Inferior parietal cortex (tissue), 1 donor: ENCODE results near the gene CSF2.
A peak's percentile ranks its signal among the peaks of the same experiment; 100 is the strongest.
"Not testable (repeated sequence)": the region's sequence is repeated elsewhere in the genome, so short reads cannot be mapped to it uniquely, and the experiment has no call there.

Experiments used
- DNase-seq: peaks from one replicate; pipeline ENCODE4 v3.0.0-alpha.2; 2016; ENCODE audit errors: extremely low spot score

CSF2 gene

DNA sequence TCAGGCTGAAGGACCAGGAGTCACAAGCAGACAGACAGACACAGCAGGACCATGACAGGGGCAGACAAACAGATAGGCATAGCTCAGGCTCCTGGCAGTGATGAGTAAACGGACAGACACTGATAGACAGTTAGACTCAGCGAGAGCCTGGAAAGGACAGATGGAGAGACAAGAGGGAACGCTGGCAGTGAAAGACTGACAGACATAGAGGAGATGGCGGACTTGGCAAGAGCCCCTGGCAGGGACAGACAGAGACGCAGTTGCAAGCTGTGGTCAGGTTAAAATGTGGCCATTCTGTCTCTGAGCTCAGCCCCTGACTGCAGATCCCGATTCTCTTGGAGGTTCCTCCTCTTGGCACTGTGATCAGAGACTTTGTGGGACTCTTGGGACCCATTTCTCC, 13.6 kb downstream of the CSF2 start:
- no peak for DNase-seq

DNA sequence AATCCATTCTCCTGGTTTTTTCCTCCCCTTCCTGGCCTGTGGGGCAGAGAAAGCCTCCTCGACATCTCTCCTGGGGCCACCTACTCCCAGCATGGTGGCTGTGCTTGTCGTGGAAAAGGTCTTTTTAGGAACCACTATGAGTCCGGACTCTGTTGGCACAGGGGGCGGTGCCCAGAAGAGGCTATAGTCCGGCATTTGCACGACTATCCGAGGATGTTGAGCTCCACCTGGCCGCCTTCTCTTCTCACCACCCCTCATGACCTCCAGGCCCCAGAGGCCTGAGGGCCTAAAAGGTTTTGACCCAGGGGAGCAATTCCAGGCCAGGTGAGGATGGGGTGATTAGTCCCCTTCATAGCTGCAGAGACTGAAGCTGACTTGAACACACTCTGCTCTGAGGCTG, 14.1 kb downstream of the CSF2 start:
- no peak for DNase-seq

DNA sequence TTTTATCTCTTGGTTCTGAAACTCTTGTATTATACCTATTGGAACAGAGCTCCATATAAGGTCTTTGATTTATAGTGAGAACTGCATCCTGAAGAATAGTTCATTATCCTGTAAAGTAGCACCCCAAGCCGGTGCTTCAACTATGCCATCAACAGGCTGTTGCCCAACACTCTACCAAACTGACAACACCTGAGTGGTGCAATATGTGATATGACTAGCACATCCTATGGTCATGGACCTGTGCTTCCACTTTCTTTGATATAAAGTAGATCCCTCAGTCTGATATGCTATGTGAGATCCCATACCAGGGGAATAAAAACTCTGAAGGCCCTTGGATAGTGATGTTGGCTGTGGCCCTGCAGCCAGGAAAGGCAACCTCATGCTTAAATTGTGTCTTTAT, 15.8 kb downstream of the CSF2 start:
- no peak for DNase-seq

DNA sequence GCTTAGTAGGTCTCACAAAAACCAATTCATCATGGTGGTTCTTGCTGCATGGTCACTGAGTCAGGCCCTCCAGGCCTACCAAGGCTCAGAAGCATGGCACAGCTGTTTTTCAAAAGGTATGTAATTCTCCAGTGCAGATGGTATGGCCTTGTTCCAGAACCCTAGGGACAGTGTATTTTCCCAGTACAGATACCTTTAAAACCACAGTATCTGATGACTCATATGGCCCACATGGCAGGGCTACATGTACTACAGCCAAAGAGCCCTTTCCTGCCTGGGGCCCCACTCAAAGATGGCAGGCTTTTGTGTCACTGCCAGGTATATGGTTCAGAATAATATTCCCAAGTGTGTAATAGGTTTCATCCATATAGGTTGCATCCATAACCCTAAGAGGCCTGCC, 16.5 kb downstream of the CSF2 start:
- no peak for DNase-seq

DNA sequence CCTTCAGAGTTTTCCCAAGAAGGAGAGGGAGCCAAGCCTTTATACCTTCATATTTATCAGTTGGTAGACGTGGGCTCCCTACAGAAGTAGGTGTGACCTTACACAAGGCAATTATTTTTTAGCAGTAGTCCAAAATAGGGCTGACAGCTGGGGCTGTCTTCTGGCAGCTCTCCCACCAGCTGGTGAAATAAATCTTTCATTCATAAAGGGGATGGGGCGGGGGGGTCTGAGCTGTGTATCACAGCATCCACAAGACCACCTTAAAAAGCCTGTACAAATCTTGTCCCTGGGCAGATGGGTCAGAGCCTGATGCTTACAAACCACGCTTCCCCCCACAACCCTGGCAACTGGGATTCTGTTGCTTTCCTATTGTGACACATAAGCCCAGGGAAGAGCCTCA, 19.7 kb downstream of the CSF2 start:
- DNase-seq: no peak

DNA sequence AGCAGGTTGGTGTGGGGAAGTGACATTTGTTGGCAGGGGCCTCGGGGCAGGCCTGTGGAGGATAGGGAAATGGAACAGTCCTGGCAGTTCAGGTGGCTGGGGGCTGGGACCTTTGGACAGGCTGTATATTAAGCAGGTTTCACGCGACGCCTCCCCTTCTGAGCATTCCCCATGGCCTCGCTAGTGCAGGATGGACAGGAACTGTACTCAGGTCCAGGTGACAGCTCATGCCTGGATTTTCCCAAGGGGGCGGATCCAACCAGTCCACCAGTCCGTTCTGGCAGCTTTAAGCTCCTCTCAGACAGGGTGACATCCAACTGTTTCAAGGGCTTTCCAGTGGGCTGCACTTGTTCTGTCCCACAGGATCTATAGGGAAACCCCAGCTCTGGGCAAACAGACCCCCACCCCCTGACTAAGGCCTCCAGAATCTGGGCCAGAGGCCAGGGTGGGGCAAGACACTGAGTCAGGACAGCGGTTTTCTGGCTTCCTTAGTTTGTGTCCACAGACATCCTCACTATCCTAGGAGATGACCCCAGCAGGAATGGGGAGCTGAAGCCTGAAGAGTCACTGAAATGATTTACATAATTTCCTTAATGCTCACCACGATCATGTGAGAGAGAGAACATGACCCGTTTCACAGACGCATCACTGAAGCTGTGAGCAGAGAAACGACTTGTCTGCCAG, 20.9 kb downstream of the CSF2 start:
- no peak for DNase-seq

DNA sequence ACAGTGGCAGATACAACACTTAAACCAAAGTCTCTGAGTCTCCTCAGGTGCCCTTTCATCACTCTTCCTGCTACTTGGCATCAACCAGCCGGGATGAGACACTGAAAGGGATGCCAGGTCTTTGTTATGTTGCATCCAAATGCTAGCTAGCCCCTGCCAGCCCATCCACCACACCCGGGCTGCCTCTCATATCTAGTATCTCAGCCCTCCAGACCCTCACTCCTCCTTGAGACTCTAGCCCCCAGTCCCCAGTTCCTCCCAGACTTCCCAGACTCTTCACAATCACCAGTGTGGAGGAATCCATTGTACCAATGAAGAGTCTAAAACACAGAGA, 21.5 kb downstream of the CSF2 start:
- no peak for DNase-seq

DNA sequence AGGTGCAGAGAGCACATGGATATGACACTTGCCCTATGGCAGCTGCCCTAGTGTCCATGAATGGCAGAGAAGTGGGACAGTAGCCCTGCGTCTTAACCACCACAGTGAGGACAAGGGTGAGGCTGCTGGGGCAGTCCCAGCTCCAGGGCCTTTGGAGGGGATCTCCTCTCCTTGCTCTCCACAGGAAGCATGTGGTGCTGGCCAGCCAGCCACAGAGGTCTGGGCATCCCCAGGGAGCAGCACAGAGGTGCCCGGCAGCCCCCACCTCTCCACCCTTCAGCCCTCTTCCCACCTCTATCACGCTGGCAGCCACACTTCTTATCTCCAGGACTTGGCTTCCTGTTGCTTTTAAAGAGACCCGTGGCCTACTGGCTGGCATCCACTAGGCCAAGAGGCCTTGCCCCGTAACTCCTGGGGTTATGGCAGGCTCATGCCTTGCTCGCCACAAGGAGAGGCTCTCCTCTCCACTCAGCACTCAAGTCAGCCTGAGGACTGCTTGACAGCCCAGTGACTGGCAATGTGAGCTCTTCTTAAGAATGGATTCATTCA, 21.9 kb downstream of the CSF2 start:
- DNase-seq: no peak

DNA sequence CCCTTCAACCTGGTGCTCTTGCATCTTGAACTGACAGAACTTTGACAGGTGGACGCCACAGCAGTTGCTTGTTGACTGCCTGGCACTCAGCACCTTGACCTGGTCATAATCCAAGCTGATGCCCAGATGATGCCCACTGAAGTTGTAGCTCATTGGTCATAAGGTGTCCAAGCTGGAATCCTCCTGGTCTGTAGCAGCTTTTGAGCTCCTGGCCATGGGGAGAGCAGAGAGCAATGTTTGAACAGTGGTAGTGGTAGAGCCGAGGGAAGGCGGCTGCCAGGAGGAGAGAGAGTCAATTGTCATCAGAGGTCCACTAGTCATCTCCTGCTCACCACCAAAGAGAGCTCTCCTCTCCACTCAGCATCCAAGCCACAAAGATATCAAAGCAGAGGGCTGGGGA, 23.3 kb downstream of the CSF2 start:
- DNase-seq: no peak

DNA sequence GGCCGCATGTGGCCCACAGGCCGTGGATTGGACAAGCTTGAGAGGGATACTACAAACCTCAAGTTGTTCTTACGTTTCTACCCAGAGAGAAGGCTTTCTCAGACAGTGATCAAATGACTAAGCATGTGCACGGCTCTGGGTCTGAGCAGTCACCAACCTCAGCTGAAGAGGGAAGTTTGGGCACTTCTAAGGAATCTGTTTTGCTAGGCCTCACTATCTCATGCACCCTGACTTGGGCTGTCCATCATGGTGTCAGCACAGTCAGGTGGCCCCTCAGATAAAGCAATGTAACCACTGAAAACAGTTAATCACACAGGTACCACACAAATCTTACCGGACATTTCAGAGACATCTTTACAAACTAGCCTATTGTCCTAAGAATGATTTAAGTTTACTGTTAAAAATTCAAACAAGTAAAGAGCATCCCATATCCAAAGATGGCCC, 24.6 kb downstream of the CSF2 start:
- DNase-seq: peak; percentile 25

DNA sequence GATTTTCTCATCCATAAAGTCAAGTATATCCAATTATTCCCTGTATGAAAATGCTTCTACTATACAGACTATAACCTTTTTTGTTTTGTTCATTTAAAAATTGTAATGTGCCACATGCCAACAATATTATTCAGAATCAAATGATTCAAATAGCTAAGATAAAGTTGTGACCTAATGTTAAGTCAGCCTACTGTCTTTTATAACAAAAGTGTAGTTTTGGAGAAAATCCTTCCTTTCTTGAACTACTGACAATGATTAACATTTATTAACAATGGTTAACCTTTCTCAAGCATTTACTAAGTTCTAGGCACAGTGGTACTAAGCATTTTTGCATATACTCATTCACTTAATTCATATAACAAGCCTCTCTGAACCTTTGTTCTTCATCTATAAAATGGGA, 25.0 kb downstream of the CSF2 start:
- DNase-seq: no peak

DNA sequence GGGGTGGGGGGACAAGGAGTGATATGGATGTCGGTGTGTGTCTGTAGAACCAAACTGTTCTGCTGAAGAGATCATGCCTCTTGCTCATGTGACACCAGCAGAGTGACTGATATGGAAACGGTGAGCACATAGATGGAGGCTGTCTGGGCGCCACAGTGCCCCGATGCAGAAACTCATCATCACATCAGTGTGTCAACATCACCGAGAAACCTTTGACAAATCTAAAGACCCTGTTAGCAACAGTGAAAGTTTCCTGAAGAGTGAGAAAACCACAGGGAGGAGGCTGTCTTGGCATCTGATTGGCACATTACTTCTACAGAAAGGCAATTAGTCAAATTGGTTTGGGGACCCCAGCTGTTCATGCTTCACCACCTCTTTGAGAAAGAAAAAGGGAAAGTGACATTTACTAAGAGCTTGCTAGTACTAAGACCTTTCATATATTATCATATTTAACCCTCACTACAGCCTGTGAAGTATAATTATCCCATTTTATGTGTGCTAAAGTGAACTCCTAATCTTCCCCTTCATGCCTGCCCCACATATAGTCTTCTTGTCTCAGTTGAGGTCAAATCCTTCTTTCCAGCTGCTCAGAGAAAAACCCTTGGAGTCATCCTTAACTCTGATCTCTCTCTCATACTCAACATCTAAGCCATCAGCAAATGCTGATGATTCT, 25.6 kb downstream of the CSF2 start:
- no peak for DNase-seq

DNA sequence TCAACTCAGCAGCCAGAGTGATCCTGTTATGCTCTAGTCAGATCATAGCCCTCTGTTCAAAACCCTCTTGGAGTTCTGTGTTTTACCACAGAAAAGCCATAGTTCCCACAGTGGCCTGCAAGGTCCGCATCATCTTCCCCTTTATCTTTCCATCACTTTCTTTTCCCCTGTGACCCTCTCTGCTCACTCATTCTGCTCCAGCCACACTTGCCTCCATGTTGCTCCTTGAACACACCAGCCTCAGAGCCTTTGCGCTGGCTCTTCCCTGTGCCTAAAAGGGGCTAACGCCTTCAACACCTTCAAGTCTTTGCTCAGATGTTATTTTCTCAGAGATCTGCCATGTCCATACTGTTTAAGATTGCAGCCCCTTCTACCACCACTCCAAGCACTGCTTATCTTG, 26.3 kb downstream of the CSF2 start:
- DNase-seq: no peak

DNA sequence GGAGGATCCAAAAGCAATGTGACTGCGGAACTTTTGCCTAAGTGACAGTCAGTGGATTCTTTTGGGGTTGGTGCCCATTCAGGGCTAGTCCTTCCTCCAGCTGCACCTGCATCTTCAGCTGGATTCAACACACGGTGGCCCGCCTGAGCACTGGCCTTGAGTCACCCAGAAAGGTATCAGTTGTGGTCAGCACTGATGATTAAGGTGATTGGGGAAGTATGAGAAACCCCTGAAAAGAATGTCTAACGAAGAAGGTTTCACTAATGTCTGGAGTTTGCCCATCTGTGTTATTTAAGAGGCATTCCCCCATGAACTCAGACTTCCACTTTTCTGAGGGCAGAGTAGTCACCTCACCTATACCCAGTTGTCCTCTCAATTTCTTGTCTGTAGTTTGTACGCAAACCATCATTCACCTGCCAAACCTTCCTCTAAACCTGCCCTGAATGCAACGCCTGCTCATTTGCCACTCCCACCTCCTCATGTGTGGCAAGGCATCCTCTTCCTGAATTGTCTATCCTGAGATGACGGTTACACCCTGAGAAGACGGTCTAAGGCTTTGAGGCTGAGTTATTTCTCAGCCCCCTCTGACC, 27.2 kb downstream of the CSF2 start:
- no peak for DNase-seq

DNA sequence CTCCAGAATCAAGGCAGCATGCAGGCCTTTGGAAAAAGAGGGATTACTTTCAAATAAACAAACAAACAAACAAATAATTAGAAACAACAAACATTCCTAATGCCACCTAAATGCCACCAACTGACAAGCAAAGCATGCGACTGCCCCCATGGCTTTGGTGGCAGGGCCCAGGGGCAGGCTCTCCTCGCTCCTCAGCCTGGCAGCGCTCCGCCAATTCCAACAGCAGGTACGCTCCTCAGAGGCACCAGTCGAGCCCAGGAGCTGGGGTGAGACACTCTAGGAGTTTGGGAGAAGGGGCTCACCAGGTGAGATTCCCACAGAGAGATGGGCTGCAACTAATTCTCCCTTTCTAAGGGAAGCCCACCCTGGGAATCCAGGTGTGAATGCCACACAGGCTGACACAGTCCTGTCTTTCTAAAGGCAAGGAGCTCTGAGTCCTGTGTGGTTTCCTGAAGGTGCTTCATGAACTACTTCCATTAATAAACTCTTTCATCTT, 27.8 kb downstream of the CSF2 start:
- DNase-seq: no peak

DNA sequence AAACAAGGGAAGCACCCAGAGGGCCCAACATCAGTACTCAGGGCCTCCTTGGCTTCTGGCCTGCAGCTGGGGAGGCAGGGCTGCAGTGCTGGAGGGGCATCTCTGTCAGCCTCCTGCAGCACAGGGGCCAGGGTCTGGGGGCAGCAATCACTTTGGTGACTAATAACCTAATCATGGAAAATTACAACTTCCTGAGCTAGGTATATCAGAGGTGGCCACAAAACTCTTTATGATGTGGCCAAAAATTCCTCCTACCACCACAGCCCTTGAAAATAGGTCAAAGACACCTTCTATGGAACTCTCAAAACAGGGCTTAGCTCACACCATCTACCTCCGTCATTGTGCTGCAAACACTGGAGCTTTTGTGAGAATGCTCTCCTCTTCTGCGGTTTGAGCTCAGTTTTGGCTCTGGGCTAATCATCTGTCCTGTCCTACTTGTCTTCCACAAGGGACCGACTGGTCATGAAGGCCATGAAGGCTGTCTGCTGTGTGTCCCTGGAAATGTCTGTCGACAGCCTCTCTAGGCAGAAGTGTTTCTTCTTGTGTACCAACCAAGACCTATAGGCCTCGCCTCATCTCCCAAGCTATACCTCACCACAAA, 28.6 kb downstream of the CSF2 start:
- DNase-seq: no peak

DNA sequence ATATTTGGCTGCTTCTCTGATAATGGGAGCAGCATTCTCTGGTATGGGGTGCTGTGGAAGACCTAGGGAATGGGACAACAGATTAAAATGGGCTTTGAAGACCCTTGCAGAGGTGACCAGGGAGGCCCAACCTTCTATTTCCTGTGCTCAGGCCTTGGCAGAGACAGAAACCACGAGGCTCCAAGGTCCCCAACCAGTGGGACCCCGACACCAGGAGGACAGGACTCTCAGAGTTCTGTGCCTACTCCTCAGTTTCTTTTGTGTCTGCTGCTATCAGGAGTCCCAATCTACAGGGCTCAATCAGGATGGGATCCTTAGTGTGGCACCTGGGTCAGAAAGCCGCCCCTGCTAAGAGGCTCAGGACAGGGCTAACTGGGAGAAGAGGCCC, 29.3 kb downstream of the CSF2 start:
- DNase-seq: no peak

DNA sequence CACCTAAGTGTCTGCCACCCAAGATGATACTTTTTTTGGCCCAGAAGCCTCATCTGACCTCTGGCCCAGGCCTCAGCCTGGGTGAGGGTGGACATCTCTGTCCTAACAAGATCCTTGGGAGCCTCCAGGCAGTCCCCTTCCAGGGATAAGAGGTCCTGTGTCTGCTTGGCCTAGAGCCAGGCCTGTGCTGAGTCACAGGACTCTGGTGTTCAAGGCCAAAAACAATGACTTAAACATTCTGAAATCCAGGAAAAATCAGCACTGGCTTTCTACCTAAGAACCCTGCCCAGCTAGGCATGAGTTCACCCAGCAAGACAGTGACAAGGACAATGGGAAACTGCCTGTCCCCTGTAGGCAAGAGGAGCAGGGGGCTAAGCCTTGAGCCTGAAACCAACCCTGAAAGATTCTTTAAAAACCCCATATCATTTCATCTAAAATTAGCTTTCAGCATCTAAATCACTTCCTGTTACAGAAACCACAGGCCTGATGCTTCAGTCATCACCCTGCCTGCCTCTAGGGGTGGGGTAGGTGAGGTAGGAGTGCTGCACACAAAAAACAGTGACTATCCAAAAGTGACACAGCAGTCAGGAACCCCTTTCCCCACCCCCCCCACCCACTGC, 29.9 kb downstream of the CSF2 start:
- peak; percentile 6 for DNase-seq

DNA sequence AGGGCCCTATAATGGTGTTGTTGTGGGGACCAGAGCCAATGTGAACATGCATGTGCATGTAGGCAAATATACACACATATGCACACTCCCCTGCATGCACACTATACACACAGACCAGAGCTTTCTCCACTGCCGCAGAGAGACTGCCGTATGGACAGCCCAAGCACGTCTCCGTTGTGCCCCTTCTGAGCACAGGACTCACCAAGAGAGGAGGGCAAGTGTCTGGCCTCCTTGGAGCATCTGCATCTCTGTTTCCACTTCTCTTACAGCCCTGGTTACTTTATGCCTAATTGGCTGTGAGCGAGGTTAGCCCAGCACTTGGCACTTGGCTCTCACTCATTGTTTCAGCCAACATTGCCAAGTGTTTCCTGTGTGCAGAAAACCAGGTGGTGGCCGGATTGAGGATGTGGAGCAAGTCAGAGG, 30.4 kb downstream of the CSF2 start:
- no peak for DNase-seq

DNA sequence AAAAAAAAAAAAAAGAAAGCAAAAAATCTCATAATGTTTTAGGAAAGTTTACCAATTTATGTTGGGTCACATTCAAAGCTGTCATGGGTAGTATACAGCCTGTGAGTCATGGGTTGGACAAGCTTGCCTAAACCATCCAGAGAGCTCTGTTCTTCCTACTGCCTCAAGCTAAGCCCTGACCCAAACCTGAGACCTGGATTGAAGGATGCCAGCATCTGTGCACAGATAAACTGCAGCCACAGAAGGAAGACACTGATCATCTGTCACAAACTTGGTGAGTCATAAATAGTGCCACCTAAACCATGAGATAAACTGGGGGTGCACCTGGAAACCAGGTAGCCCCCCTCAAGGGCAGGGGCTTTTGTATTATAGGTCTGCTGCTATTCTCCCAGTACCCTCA, 31.0 kb downstream of the CSF2 start:
- no peak for DNase-seq

DNA sequence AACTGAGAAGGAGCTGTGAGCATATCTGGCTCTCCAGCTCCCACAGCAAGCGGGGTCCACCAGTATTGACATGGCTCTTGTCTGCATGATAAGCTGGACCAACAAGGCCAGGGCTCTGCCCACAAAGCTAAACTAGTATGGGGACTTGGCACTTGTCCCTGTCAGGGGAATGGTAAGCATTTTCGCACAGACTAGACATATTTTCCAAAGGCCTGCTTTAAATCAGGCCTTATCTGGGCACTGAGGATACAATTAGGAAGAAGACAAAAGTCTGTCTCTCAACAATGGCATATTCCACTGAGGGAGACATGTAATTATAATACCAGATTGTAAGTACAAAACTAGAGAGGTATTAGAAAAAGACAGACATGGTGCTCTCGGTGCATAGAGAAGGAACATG, 32.1 kb downstream of the CSF2 start:
- DNase-seq: no peak

DNA sequence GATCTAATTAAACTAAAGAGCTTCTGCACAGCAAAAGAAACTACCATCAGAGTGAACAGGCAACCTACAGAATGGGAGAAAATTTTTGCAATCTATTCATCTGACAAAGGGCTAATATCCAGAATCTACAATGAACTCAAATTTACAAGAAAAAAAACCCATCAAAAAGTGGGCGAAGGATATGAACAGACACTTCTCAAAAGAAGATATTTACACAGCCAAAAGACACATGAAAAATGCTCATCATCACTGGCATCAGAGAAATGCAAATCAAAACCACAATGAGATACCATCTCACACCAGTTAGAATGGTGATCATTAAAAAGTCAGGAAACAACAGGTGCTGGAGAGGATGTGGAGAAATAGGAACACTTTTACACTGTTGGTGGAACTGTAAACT, 34.9 kb downstream of the CSF2 start:
- not testable (repeated sequence) for DNase-seq
